Camera-type eye (tissue), 1 donor: Measurements from ENCODE around the gene USP24. TPM values are rescaled to one million over a fixed set of nuclear protein-coding genes. Genes with fewer than 3 reads are reported as not detected.

Experiments
- total RNA-seq: library from RNA; depleted of rRNA; stranded (reverse); fragments of >200 nt; gene quantifications from one replicate; pipeline ENCODE4 v1.2.3, GENCODE V29; 2014

The USP24 gene, protein sequence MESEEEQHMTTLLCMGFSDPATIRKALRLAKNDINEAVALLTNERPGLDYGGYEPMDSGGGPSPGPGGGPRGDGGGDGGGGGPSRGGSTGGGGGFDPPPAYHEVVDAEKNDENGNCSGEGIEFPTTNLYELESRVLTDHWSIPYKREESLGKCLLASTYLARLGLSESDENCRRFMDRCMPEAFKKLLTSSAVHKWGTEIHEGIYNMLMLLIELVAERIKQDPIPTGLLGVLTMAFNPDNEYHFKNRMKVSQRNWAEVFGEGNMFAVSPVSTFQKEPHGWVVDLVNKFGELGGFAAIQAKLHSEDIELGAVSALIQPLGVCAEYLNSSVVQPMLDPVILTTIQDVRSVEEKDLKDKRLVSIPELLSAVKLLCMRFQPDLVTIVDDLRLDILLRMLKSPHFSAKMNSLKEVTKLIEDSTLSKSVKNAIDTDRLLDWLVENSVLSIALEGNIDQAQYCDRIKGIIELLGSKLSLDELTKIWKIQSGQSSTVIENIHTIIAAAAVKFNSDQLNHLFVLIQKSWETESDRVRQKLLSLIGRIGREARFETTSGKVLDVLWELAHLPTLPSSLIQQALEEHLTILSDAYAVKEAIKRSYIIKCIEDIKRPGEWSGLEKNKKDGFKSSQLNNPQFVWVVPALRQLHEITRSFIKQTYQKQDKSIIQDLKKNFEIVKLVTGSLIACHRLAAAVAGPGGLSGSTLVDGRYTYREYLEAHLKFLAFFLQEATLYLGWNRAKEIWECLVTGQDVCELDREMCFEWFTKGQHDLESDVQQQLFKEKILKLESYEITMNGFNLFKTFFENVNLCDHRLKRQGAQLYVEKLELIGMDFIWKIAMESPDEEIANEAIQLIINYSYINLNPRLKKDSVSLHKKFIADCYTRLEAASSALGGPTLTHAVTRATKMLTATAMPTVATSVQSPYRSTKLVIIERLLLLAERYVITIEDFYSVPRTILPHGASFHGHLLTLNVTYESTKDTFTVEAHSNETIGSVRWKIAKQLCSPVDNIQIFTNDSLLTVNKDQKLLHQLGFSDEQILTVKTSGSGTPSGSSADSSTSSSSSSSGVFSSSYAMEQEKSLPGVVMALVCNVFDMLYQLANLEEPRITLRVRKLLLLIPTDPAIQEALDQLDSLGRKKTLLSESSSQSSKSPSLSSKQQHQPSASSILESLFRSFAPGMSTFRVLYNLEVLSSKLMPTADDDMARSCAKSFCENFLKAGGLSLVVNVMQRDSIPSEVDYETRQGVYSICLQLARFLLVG (N-terminal part only)
- 80.5 TPM for total RNA-seq

DNA sequence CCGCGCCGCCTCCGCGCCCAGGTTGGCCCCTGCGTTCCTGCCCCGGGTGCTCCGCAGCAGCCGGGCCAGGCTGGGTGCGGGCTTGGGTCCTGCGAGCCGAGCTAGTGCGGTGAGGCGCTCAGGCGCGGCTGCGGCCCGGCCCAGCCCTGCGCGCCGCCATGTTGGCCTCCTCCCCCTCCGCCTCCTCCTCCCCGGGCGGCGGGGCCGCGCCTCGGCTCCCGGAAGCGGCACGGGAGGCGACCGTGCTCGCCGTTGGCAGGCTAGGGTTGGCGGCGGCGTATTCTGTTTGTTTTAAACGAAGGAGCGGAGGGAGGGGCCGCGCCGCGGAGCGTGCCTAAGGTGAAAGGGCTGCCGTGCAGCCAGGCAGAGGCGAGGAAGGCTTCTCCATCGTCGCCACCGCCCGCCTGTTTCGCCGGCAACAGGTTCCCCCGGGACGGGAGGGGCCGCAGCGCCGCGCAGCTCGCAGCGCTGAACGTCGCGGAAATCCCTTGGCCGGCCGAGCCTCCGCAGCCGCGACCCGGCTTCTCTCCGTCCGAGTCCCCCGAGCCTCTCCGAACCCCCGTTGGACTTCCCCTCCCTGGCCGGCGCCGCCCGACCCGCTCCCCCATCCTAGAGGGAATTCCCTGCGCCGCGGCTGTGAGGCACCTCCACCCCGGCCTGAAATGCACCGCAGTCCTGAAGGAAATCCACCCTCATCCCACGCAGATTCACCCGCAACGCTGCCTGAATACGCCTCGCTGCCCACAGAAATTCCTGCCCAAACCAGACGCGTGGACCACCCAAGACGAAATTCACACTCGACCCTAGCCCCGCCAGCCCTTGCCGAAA lies at the start of gene USP24:
TSS of gene USP24 (minus strand) at position 171 of the 828 bp plus-strand sequence. CDS start 251 bp downstream, outside the sequence.

DNA sequence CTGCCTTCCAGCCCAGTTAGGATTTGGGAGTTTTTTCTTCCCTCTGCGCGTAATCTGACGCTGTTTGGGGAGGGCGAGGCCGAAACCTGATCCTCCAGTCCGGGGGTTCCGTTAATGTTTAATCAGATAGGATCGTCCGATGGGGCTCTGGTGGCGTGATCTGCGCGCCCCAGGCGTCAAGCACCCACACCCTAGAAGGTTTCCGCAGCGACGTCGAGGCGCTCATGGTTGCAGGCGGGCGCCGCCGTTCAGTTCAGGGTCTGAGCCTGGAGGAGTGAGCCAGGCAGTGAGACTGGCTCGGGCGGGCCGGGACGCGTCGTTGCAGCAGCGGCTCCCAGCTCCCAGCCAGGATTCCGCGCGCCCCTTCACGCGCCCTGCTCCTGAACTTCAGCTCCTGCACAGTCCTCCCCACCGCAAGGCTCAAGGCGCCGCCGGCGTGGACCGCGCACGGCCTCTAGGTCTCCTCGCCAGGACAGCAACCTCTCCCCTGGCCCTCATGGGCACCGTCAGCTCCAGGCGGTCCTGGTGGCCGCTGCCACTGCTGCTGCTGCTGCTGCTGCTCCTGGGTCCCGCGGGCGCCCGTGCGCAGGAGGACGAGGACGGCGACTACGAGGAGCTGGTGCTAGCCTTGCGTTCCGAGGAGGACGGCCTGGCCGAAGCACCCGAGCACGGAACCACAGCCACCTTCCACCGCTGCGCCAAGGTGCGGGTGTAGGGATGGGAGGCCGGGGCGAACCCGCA lies 175.7 kb downstream of the USP24 start, which contains the start of gene PCSK9:
TSS of gene PCSK9 (plus strand) at position 207 of the 741 bp plus-strand sequence. CDS start at position 497, 290 bp downstream.

Other genes with a start within 250 kb of the USP24 start
- gene TMEM61, start 234.7 kb downstream of the USP24 start, total RNA-seq, result 0.71 TPM
- gene BSND, start 216.4 kb downstream of the USP24 start, total RNA-seq, result not detected
- 1.1 TPM for gene PCSK9, start 175.8 kb downstream of the USP24 start, total RNA-seq